ENCODE data around the gene KAT6B. TPM values are rescaled to one million over a fixed set of nuclear protein-coding genes. Genes with fewer than 3 reads are reported as not detected.

Gene KAT6B
- total RNA-seq, 4 donors from 2014 or later, result 45.4 to 94.9 (median 62.9) TPM

DNA sequence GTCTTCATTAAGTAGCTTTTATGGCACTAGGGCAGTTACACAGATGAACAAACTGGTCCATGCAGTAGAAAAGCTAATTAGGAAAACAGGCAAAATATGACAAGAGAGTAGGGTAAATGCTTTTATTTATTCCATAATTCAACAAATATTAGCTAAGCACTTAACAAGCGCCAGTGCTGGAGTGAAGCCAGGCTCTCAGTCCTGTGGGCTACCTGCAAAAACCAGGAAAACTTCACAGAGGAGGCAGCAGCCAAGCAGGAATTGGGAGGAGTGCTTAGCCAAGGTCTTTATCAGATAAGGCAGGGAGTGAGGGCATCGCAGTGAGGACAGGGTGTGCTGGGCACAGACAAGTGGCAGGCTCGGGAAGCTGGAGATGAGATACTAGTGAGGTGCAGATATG, 4.9 kb upstream of the KAT6B start:
- peak in 1 of 3 donors; percentile 53 for DNase-seq
- H3K4me1 ChIP-seq, result peaks cover 4 to 25% (median 7%) of the 10 kb centered on the region in 4 donors
- TF ChIP-seq CTCF (IDR thresholded peaks at IDR 0.05) (no peak), POLR2A (IDR thresholded peaks at IDR 0.05) (no peak)
- H3K4me3 ChIP-seq, result no peak overlapping the region
- no peaks in the 10 kb centered on the region for H3K27me3 ChIP-seq
- no peaks in the 10 kb centered on the region for H3K36me3 ChIP-seq
- no peaks in the 10 kb centered on the region for H3K9me3 ChIP-seq
- H3K27ac ChIP-seq, result no peak overlapping the region

- DNase-seq, result no peak
- no peaks in the 10 kb centered on the region for H3K9me3 ChIP-seq
- H3K36me3 ChIP-seq, result no peaks in the 10 kb centered on the region
- H3K27me3 ChIP-seq, result no peaks in the 10 kb centered on the region
- peak overlapping the region in 1 of 4 donors; percentile 18 for H3K27ac ChIP-seq
- no peak overlapping the region for H3K4me3 ChIP-seq
- TF ChIP-seq CTCF (IDR thresholded peaks at IDR 0.05) (no peak), POLR2A (IDR thresholded peaks at IDR 0.05) (no peak)
- peaks cover 4 to 25% (median 7%) of the 10 kb centered on the region in 4 donors for H3K4me1 ChIP-seq
These were observed 4.3 kb upstream of the KAT6B start for GRCh38 chr10:74822101-74822500.

DNA sequence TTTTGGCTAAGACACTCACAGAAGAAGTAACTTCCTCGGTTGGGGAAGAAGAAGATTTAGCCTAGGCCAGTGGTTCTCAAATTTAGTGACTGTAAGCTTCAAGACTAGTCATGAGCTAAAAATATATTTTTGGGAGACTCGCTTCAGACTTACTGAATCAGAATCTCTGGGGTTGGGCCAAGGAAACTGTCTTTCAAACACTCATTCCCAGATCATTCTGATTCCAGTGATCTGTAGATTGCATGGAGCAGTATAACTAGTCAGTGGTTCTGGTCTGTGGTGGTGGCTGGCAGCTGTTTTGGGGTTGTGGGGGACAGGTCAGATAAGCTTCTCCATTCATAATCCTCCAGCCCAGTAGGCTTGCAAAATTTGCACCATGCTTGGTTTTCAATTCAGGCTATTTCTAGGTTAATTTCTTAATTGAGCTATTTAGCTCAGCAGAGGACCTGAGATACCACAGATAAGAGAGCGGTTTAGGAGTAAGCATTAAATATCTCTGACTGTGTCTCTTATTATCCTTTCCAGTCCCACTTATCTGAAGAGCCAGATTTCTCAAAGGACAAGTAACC, 3.8 kb upstream of the KAT6B start:
- no peaks in the 10 kb centered on the region for H3K36me3 ChIP-seq
- H3K27ac ChIP-seq, result peak overlapping the region in 1 of 4 donors; percentile 18
- H3K9me3 ChIP-seq, result no peaks in the 10 kb centered on the region
- no peak overlapping the region for H3K4me3 ChIP-seq
- no peaks in the 10 kb centered on the region for H3K27me3 ChIP-seq
- TF ChIP-seq POLR2A (IDR thresholded peaks at IDR 0.05) (no peak), CTCF (IDR thresholded peaks at IDR 0.05) (no peak)
- H3K4me1 ChIP-seq, result peaks cover 4 to 29% (median 7%) of the 10 kb centered on the region in 4 donors
- DNase-seq, result no peak

DNA sequence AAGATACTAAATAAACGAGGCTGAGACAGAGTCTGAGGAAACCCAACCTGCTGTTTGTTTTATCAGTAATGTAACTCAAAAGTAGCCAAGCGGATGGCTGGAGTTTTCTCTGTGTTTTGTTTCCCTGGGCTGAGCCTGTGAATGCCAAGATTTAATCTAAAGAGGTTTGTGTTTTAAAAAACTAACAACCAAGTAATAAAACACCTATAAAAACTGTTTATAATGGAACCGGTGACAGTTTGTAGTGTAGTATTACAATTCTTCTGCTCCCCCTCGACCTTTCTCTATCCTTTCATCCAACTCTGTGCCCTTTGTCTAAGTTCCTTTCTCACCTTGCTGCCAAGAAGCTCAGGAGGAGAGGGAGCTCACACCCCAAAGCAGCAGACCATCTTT, 2.6 kb upstream of the KAT6B start:
- no peaks in the 10 kb centered on the region for H3K27me3 ChIP-seq
- H3K36me3 ChIP-seq, result no peaks in the 10 kb centered on the region
- H3K4me1 ChIP-seq, result peaks cover 4 to 36% (median 7%) of the 10 kb centered on the region in 4 donors
- H3K4me3 ChIP-seq, result no peak overlapping the region
- peak overlapping the region; percentile 77 to 98 (median 93) for H3K27ac ChIP-seq
- DNase-seq, result no peak
- no peaks in the 10 kb centered on the region for H3K9me3 ChIP-seq
- TF ChIP-seq CTCF (IDR thresholded peaks at IDR 0.05), result no peak
- TF ChIP-seq POLR2A (IDR thresholded peaks at IDR 0.05), result no peak

GRCh38 chr10:74824184-74824899, 2.1 kb upstream of the KAT6B start:
- Histone ChIP-seq H3K27ac (peak overlapping the region; percentile 77 to 98 (median 93)), H3K4me3 (peak overlapping the region; percentile 74 to 94 (median 86)), H3K9me3 (no peaks in the 10 kb centered on the region), H3K27me3 (no peaks in the 10 kb centered on the region), H3K4me1 (peaks cover 4 to 36% (median 7%) of the 10 kb centered on the region in 4 donors), H3K36me3 (no peaks in the 10 kb centered on the region)
- no peak for TF ChIP-seq CTCF (IDR thresholded peaks at IDR 0.05)
- DNase-seq, result peak; percentile 25 to 61 (median 49)
